Neuronal stem cell (in vitro differentiated cells): ENCODE data around the gene MYO3B.

Experiments
- DNase-seq: peaks from one replicate; pipeline ENCODE4 v3.0.0-alpha.2; 2013; ENCODE audit warnings: low spot score
- H2AFZ ChIP-seq: one replicate; pipeline ENCODE4 v1.6.1; 2013; ENCODE audit warnings: mild to moderate bottlenecking, low read length, inconsistent platforms
- H2AK5ac ChIP-seq: 2 replicates; pipeline ENCODE4 v1.6.1; 2013; ENCODE audit warnings: low read depth, mild to moderate bottlenecking, inconsistent platforms, low read length, moderate library complexity, mixed read lengths
- H2BK120ac ChIP-seq: 2 replicates; pipeline ENCODE4 v1.6.1; 2013; ENCODE audit warnings: low read depth, mild to moderate bottlenecking, inconsistent platforms, low read length, moderate library complexity, mixed read lengths
- H2BK12ac ChIP-seq: one replicate; pipeline ENCODE4 v1.6.1; 2013; ENCODE audit warnings: low read length, inconsistent platforms
- H2BK15ac ChIP-seq: 2 replicates; pipeline ENCODE4 v1.6.1; 2013; ENCODE audit warnings: mild to moderate bottlenecking, low read length, inconsistent platforms, mixed read lengths
- H2BK5ac ChIP-seq: one replicate; pipeline ENCODE4 v1.6.1; 2013; ENCODE audit warnings: inconsistent platforms, mild to moderate bottlenecking, low read length, moderate library complexity
- H3K14ac ChIP-seq: one replicate; pipeline ENCODE4 v1.6.1; 2013; ENCODE audit warnings: low read length, inconsistent platforms
- H3K18ac ChIP-seq: 2 replicates; pipeline ENCODE4 v1.6.1; 2013; ENCODE audit warnings: low read length, inconsistent platforms
- H3K23ac ChIP-seq: 2 replicates; pipeline ENCODE4 v1.6.1; 2013; ENCODE audit warnings: low read depth, mild to moderate bottlenecking, mixed read lengths, low read length, inconsistent platforms; ENCODE audit not compliant: poor library complexity
- H3K27ac ChIP-seq: replicated peaks from 3 replicates; pipeline ENCODE4 v1.5.1; 2013; ENCODE audit warnings: low read length, inconsistent platforms
- H3K27me3 ChIP-seq, 3 experiments: 2 replicates each; pipeline ENCODE4 v1.6.1; 2013; ENCODE audit warnings: low read length in 3 of 3, mild to moderate bottlenecking in 2 of 3, inconsistent platforms in 1 of 3, low read depth in 1 of 3, mixed read lengths in 1 of 3, moderate library complexity in 1 of 3; ENCODE audit not compliant: control insufficient read depth in 3 of 3, insufficient read depth in 3 of 3
- H3K36me3 ChIP-seq, 2 donors: replicated peaks in 1 of 2; 2 replicates each; pipeline ENCODE4 v1.6.1; 2013; ENCODE audit warnings: low read length in 2 of 2; ENCODE audit not compliant: control insufficient read depth in 2 of 2, insufficient read depth in 2 of 2
- H3K4ac ChIP-seq: 2 replicates; pipeline ENCODE4 v1.6.1; 2013; ENCODE audit warnings: inconsistent platforms, mild to moderate bottlenecking, low read length, moderate library complexity
- H3K4me1 ChIP-seq, 2 donors: 1 replicate in 1 of 2; 2 replicates in 1 of 2; pipeline ENCODE4 v1.6.1; 2013; ENCODE audit warnings: low read length in 2 of 2, low read depth in 1 of 2; ENCODE audit not compliant: control insufficient read depth in 2 of 2, insufficient read depth in 1 of 2
- H3K4me2 ChIP-seq: one replicate; pipeline ENCODE4 v1.6.1; 2013; ENCODE audit warnings: mild to moderate bottlenecking, low read length, inconsistent platforms; ENCODE audit not compliant: insufficient read depth, poor library complexity, severe bottlenecking
- H3K4me3 ChIP-seq, 2 donors: 2 replicates each; pipeline ENCODE4 v1.5.1; 2013; ENCODE audit warnings: low read length in 2 of 2, mild to moderate bottlenecking in 2 of 2, inconsistent platforms in 1 of 2, moderate library complexity in 1 of 2
- H3K79me1 ChIP-seq: one replicate; pipeline ENCODE4 v1.6.1; 2013; ENCODE audit warnings: low read depth, mild to moderate bottlenecking, inconsistent platforms, low read length, moderate library complexity
- H3K9ac ChIP-seq: one replicate; pipeline ENCODE4 v1.6.1; 2013; ENCODE audit warnings: mild to moderate bottlenecking, low read depth, low read length, inconsistent platforms; ENCODE audit not compliant: poor library complexity
- H3K9me3 ChIP-seq, 2 donors: replicated peaks in 1 of 2; 2 replicates each; pipeline versions ENCODE3 to v1.6.1; 2013; ENCODE audit warnings: low read length in 2 of 2, mild to moderate bottlenecking in 2 of 2, inconsistent platforms in 1 of 2, low read depth in 1 of 2, mixed read lengths in 1 of 2, moderate library complexity in 1 of 2; ENCODE audit not compliant: control insufficient read depth in 2 of 2, insufficient read depth in 1 of 2
- H4K8ac ChIP-seq: one replicate; pipeline ENCODE4 v1.6.1; 2013; ENCODE audit warnings: low read depth, mild to moderate bottlenecking, inconsistent platforms, low read length, moderate library complexity
- H4K91ac ChIP-seq: one replicate; pipeline ENCODE4 v1.6.1; 2013; ENCODE audit warnings: low read length, low read depth, mild to moderate bottlenecking, inconsistent platforms; ENCODE audit not compliant: poor library complexity
- WGBS, 2 donors: extraction: QIAGEN DNeasy Blood & Tissue Kit; methylation state at CpG; one replicate each; pipeline ENCODE4 v1.1.7; 2013; ENCODE audit warnings: missing lambda C conversion rate in 2 of 2, mixed read lengths in 1 of 2; ENCODE audit not compliant: insufficient read length in 2 of 2, insufficient replicate concordance in 1 of 2; ENCODE audit errors: extremely low coverage in 2 of 2; 5-methylcytosine and 5-hydroxymethylcytosine counted together

MYO3B gene

GRCh38 chr2:170204298-170204951 lies 26.5 kb downstream of the MYO3B start:
- Histone ChIP-seq H3K4me2 (no peak overlapping the region), H3K27ac (no peak overlapping the region), H2BK5ac (no peak overlapping the region), H3K9me3 (peaks cover 3% of the 10 kb centered on the region in 2 donors), H3K4me1 (peaks cover 4 to 45% of the 10 kb centered on the region in 2 donors), H3K18ac (no peak overlapping the region), H4K91ac (no peak overlapping the region), H3K4ac (no peak overlapping the region), H2AK5ac (no peak overlapping the region), H2BK15ac (no peak overlapping the region), H3K14ac (no peak overlapping the region), H3K23ac (no peak overlapping the region), H3K27me3 (no peaks in the 10 kb centered on the region), H3K79me1 (no peaks in the 10 kb centered on the region), H4K8ac (no peak overlapping the region), H2BK12ac (no peak overlapping the region), H3K4me3 (no peak overlapping the region), H2BK120ac (no peak overlapping the region), H3K9ac (no peak overlapping the region), H3K36me3 (no peaks in the 10 kb centered on the region), H2AFZ (no peak overlapping the region)
- WGBS, 2 donors = no CpG with 5 or more reads among the region's 4 CpGs
- no peak for DNase-seq

- no CpG with 5 or more reads among the region's 1 CpG for WGBS, 2 donors
- no peak for DNase-seq
Measured at GRCh38 chr2:170206246-170206645, 28.3 kb downstream of the MYO3B start.

GRCh38 chr2:170206805-170207407 lies 29.0 kb downstream of the MYO3B start:
- no peak overlapping the region for H2BK15ac ChIP-seq

More at GRCh38 chr2:170206246-170206645, 28.3 kb downstream of the MYO3B start:
- Histone ChIP-seq H2AFZ (no peak overlapping the region), H4K8ac (no peak overlapping the region), H3K9ac (no peak overlapping the region), H3K4me3 (no peak overlapping the region), H3K23ac (no peak overlapping the region), H2BK15ac (no peak overlapping the region), H2AK5ac (no peak overlapping the region), H3K9me3 (peaks cover 3 to 10% of the 10 kb centered on the region in 2 donors), H3K36me3 (no peaks in the 10 kb centered on the region), H4K91ac (no peak overlapping the region), H3K27me3 (no peaks in the 10 kb centered on the region), H3K18ac (no peak overlapping the region), H3K4me1 (peaks cover under 1 to 37% of the 10 kb centered on the region in 2 donors), H3K27ac (no peak overlapping the region), H3K4ac (no peak overlapping the region), H3K79me1 (no peaks in the 10 kb centered on the region), H3K14ac (no peak overlapping the region), H3K4me2 (no peak overlapping the region), H2BK120ac (no peak overlapping the region), H2BK5ac (no peak overlapping the region), H2BK12ac (no peak overlapping the region)

GRCh38 chr2:170207901-170208300 lies 30.0 kb downstream of the MYO3B start:
- no peak overlapping the region for H2BK120ac ChIP-seq
- no peak overlapping the region for H2AFZ ChIP-seq
- H3K27ac ChIP-seq = no peak overlapping the region
- H3K4me1 ChIP-seq = peaks cover 0 to 21% of the 10 kb centered on the region in 2 donors
- no peak overlapping the region for H3K14ac ChIP-seq
- no peak overlapping the region for H2AK5ac ChIP-seq
- no peak overlapping the region for H4K8ac ChIP-seq
- H3K27me3 ChIP-seq = no peaks in the 10 kb centered on the region
- H3K9me3 ChIP-seq = peaks cover 3 to 10% of the 10 kb centered on the region in 2 donors
- WGBS, 2 donors = no CpG with 5 or more reads among the region's 4 CpGs
- no peak overlapping the region for H3K9ac ChIP-seq
- H3K18ac ChIP-seq = no peak overlapping the region
- H3K4ac ChIP-seq = no peak overlapping the region
- H3K4me2 ChIP-seq = no peak overlapping the region
- no peak overlapping the region for H2BK12ac ChIP-seq
- no peak for DNase-seq
- H4K91ac ChIP-seq = no peak overlapping the region
- H2BK15ac ChIP-seq = no peak overlapping the region
- no peak overlapping the region for H3K23ac ChIP-seq
- H3K36me3 ChIP-seq = no peaks in the 10 kb centered on the region
- no peak overlapping the region for H3K4me3 ChIP-seq
- no peak overlapping the region for H2BK5ac ChIP-seq
- no peaks in the 10 kb centered on the region for H3K79me1 ChIP-seq

More at GRCh38 chr2:170206805-170207407, 29.0 kb downstream of the MYO3B start:
- H4K91ac ChIP-seq = no peak overlapping the region
- no peak overlapping the region for H2AK5ac ChIP-seq
- H2BK12ac ChIP-seq = no peak overlapping the region
- H3K4me1 ChIP-seq = peaks cover 0 to 30% of the 10 kb centered on the region in 2 donors
- H3K27me3 ChIP-seq = no peaks in the 10 kb centered on the region
- no peak overlapping the region for H3K9ac ChIP-seq
- no peak overlapping the region for H3K18ac ChIP-seq
- no peak overlapping the region for H3K27ac ChIP-seq
- no peaks in the 10 kb centered on the region for H3K79me1 ChIP-seq
- H3K14ac ChIP-seq = no peak overlapping the region
- no peak overlapping the region for H3K4me3 ChIP-seq
- H3K36me3 ChIP-seq = no peaks in the 10 kb centered on the region
- H2BK120ac ChIP-seq = no peak overlapping the region
- WGBS, 2 donors = no CpG with 5 or more reads among the region's 3 CpGs
- no peak overlapping the region for H3K4ac ChIP-seq
- no peak overlapping the region for H3K4me2 ChIP-seq
- H3K23ac ChIP-seq = no peak overlapping the region
- peaks cover 3 to 10% of the 10 kb centered on the region in 2 donors for H3K9me3 ChIP-seq
- H4K8ac ChIP-seq = no peak overlapping the region
- H2BK5ac ChIP-seq = no peak overlapping the region
- no peak for DNase-seq
- H2AFZ ChIP-seq = no peak overlapping the region
